ENCODE measurements around the gene DHRS2. TPM values are rescaled to one million over a fixed set of nuclear protein-coding genes. Genes with fewer than 3 reads are reported as not detected.

Gene DHRS2
- total and polyA plus RNA-seq, 2 of the 13 experiments (the other 11 are each of a cell fraction or from before 2014, with no cell fraction given): 1,621 to 3,021 TPM

DNA sequence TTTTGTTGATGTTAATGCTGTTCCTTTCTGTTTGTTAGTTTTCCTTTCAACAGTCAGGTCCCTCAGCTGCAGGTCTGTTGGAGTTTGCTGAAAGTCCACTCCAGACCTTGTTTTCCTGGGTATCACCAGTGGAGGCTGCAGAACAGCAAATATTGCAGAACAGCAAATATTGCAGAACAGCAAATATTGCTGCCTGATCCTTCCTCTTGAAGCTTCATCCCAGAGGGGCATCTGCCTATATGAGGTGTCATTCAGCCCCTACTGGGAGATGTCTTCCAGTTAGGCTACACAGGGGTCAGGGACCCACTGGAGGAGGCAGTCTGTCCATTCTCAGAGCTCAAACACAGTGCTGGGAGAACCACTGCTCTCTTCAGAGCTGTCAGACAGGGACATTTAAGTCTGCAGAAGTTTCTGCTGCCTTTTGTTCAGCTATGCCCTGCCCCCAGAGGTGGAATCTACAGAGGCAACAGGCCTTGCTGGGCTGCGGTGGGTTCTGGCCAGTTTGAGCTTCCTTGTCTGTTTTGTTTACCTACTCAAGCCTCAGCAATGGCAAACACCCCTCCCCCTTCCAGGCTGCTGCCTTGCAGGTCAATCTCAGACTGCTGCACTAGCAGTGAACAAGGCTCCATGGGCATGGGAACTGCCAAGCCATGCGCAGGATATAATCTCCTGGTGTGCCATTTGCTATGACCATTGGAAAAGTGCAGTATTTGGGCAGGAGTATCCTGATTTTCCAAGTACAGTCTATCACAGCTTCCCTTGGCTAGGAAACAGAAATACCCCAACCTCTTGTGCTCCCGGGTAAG lies 53.7 kb downstream of the DHRS2 start (continued):
- TF ChIP-seq ZNF782 (CRISPR knock-in tag; IDR thresholded peaks at IDR 0.05; ENCODE audit: borderline replicate concordance): peak; percentile 45; the same call in 1 of the 2 replicates
- TF ChIP-seq, protein P1, sequence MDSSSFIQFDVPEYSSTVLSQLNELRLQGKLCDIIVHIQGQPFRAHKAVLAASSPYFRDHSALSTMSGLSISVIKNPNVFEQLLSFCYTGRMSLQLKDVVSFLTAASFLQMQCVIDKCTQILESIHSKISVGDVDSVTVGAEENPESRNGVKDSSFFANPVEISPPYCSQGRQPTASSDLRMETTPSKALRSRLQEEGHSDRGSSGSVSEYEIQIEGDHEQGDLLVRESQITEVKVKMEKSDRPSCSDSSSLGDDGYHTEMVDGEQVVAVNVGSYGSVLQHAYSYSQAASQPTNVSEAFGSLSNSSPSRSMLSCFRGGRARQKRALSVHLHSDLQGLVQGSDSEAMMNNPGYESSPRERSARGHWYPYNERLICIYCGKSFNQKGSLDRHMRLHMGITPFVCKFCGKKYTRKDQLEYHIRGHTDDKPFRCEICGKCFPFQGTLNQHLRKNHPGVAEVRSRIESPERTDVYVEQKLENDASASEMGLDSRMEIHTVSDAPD (CRISPR knock-in tag; IDR thresholded peaks at IDR 0.05): peak; percentile 84; the same call in 1 of the 2 replicates
- peak; percentile 69 for TF ChIP-seq ZBTB7B (CRISPR knock-in tag; IDR thresholded peaks at IDR 0.05)
- peak; percentile 81; the same call in 1 of the 2 replicates for TF ChIP-seq TSC22D2 (CRISPR knock-in tag; IDR thresholded peaks at IDR 0.05; ENCODE audit: borderline replicate concordance)
- peak; percentile 84; the same call in 1 of the 2 replicates for TF ChIP-seq ZNF83 (CRISPR knock-in tag; IDR thresholded peaks at IDR 0.05; ENCODE audit: borderline replicate concordance)
- 0 out of 2 replicates have a peak, but pooled peaks have one; percentile 46 for TF ChIP-seq KDM2A (CRISPR knock-in tag; IDR thresholded peaks at IDR 0.05; ENCODE audit: borderline replicate concordance, low read depth)
- TF ChIP-seq ZSCAN25 (CRISPR knock-in tag; IDR thresholded peaks at IDR 0.05): 0 out of 2 replicates have a peak, but pooled peaks have one; percentile 17
- peak; percentile 46; the same call in 1 of the 2 replicates for TF ChIP-seq ZNF253 (CRISPR knock-in tag; IDR thresholded peaks at IDR 0.05; ENCODE audit: borderline replicate concordance)
- TF ChIP-seq, protein P2, sequence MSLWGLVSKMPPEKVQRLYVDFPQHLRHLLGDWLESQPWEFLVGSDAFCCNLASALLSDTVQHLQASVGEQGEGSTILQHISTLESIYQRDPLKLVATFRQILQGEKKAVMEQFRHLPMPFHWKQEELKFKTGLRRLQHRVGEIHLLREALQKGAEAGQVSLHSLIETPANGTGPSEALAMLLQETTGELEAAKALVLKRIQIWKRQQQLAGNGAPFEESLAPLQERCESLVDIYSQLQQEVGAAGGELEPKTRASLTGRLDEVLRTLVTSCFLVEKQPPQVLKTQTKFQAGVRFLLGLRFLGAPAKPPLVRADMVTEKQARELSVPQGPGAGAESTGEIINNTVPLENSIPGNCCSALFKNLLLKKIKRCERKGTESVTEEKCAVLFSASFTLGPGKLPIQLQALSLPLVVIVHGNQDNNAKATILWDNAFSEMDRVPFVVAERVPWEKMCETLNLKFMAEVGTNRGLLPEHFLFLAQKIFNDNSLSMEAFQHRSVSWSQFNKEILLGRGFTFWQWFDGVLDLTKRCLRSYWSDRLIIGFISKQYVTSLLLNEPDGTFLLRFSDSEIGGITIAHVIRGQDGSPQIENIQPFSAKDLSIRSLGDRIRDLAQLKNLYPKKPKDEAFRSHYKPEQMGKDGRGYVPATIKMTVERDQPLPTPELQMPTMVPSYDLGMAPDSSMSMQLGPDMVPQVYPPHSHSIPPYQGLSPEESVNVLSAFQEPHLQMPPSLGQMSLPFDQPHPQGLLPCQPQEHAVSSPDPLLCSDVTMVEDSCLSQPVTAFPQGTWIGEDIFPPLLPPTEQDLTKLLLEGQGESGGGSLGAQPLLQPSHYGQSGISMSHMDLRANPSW (CRISPR knock-in tag; IDR thresholded peaks at IDR 0.05; ENCODE audit: borderline replicate concordance): peak; percentile 31; the same call in 1 of the 2 replicates
- peak; percentile 44; the same call in 1 of the 2 replicates for TF ChIP-seq ZFP1 (CRISPR knock-in tag; IDR thresholded peaks at IDR 0.05)
- TF ChIP-seq, protein P3, sequence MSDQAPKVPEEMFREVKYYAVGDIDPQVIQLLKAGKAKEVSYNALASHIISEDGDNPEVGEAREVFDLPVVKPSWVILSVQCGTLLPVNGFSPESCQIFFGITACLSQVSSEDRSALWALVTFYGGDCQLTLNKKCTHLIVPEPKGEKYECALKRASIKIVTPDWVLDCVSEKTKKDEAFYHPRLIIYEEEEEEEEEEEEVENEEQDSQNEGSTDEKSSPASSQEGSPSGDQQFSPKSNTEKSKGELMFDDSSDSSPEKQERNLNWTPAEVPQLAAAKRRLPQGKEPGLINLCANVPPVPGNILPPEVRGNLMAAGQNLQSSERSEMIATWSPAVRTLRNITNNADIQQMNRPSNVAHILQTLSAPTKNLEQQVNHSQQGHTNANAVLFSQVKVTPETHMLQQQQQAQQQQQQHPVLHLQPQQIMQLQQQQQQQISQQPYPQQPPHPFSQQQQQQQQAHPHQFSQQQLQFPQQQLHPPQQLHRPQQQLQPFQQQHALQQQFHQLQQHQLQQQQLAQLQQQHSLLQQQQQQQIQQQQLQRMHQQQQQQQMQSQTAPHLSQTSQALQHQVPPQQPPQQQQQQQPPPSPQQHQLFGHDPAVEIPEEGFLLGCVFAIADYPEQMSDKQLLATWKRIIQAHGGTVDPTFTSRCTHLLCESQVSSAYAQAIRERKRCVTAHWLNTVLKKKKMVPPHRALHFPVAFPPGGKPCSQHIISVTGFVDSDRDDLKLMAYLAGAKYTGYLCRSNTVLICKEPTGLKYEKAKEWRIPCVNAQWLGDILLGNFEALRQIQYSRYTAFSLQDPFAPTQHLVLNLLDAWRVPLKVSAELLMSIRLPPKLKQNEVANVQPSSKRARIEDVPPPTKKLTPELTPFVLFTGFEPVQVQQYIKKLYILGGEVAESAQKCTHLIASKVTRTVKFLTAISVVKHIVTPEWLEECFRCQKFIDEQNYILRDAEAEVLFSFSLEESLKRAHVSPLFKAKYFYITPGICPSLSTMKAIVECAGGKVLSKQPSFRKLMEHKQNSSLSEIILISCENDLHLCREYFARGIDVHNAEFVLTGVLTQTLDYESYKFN (CRISPR knock-in tag; conservative IDR thresholded peaks at IDR 0.05): peak; percentile 94
- peak; percentile 57 for TF ChIP-seq MAFF (IDR thresholded peaks at IDR 0.05; ENCODE audit: low read depth, low read length)
- TF ChIP-seq ZC3H13 (CRISPR knock-in tag; IDR thresholded peaks at IDR 0.05): 0 out of 2 replicates have a peak, but pooled peaks have one; percentile 44
- TF ChIP-seq ZNF737 (CRISPR knock-in tag; IDR thresholded peaks at IDR 0.05; ENCODE audit: borderline replicate concordance): 0 out of 2 replicates have a peak, but pooled peaks have one; percentile 65
- peak; percentile 75; the same call in 1 of the 2 replicates for TF ChIP-seq KAT7 (CRISPR knock-in tag; IDR thresholded peaks at IDR 0.05; ENCODE audit: borderline replicate concordance)
- TF ChIP-seq FOXK1 (CRISPR knock-in tag; IDR thresholded peaks at IDR 0.05; ENCODE audit: borderline replicate concordance, low read depth): peak; percentile 70; the same call in 1 of the 2 replicates
- TF ChIP-seq TOPORS (CRISPR knock-in tag; IDR thresholded peaks at IDR 0.05): 0 out of 2 replicates have a peak, but pooled peaks have one; percentile 9
- TF ChIP-seq ZNF766 (CRISPR knock-in tag; IDR thresholded peaks at IDR 0.05; ENCODE audit: borderline replicate concordance): peak; percentile 61; the same call in 1 of the 2 replicates

Data from HepG2 (cell line).